Thyroid gland (tissue), 4 donors: ENCODE results near the gene PSME4.

ENCODE experiments used
- CTCF ChIP-seq, 6 experiments: fragments of 200-600 bp in 3 of 6; fragments of 450-650 bp in 3 of 6; sonication (generic) in 3 of 6; IDR thresholded peaks; one replicate each; pipeline ENCODE4 v1.5.1; 2016 to 2019; ENCODE audit warnings: antibody characterized with exemption in 6 of 6, mild to moderate bottlenecking in 2 of 6, inconsistent platforms in 1 of 6, moderate library complexity in 1 of 6
- POLR2A ChIP-seq, 2 donors: fragments of 450-650 bp; IDR thresholded peaks; one replicate each; pipeline ENCODE4 v1.6.1; 2017; ENCODE audit warnings: antibody characterized with exemption in 2 of 2, mild to moderate bottlenecking in 2 of 2, moderate library complexity in 1 of 2

- no peak for TF ChIP-seq POLR2A (IDR thresholded peaks at IDR 0.05)
- no peak for TF ChIP-seq CTCF (IDR thresholded peaks at IDR 0.05)
Measured at GRCh38 chr2:53952519-53952918, 18.3 kb downstream of the PSME4 start.
